Urinary bladder (tissue), 4 donors: ENCODE measurements around the gene IQGAP3. TPM values are rescaled to one million over a fixed set of nuclear protein-coding genes. Genes with fewer than 3 reads are reported as not detected.
A peak's percentile ranks its signal among the peaks of the same experiment; 100 is the strongest.
"Not testable (repeated sequence)": the region's sequence is repeated elsewhere in the genome, so short reads cannot be mapped to it uniquely, and the experiment has no call there.

Experiments used
- DNase-seq: peaks from one replicate; pipeline ENCODE4 v3.0.0-alpha.2; 2015; ENCODE audit errors: extremely low spot score
- H3K27ac ChIP-seq: one replicate; pipeline ENCODE4 v1.5.1; 2013; ENCODE audit warnings: low read depth, mild to moderate bottlenecking, moderate library complexity
- H3K36me3 ChIP-seq: one replicate; pipeline ENCODE4 v1.6.1; 2013; ENCODE audit warnings: mild to moderate bottlenecking, moderate library complexity; ENCODE audit not compliant: insufficient read depth
- H3K4me1 ChIP-seq: one replicate; pipeline ENCODE4 v1.6.1; 2013; ENCODE audit warnings: mild to moderate bottlenecking, moderate library complexity; ENCODE audit not compliant: insufficient read depth
- H3K4me3 ChIP-seq: one replicate; pipeline ENCODE4 v1.5.1; 2013; ENCODE audit warnings: low read depth, low read length
- WGBS: extraction: QIAGEN DNeasy Blood & Tissue Kit; methylation state at CpG from one replicate; pipeline ENCODE4 v1.1.7; 2013; 5-methylcytosine and 5-hydroxymethylcytosine counted together
- polyA plus RNA-seq: library from polyadenylated mRNA; stranded (reverse); fragments of 200-250 nt; gene quantifications from one replicate; pipeline ENCODE4 v1.2.3, GENCODE V29; 2013
- total RNA-seq: library from RNA; depleted of rRNA; stranded (reverse); fragments of >200 nt; gene quantifications from one replicate; pipeline ENCODE4 v1.2.3, GENCODE V29; 2014
- donor health status: healthy with polysubstance abuse.
- donor health status: healthy.

IQGAP3 gene
- total and polyA plus RNA-seq, 2 donors: 0.32 to 11.8 TPM

- H3K36me3 ChIP-seq: no peaks in the 10 kb centered on the region
- no peak overlapping the region for H3K27ac ChIP-seq
- H3K4me3 ChIP-seq: no peak overlapping the region
- WGBS: 83% methylated on average over 10 of the region's 10 CpGs
- no peak for DNase-seq
- H3K4me1 ChIP-seq: no peaks in the 10 kb centered on the region
Measured at GRCh38 chr1:156590326-156591180, 18.2 kb upstream of the IQGAP3 start.

GRCh38 chr1:156589546-156589945 is 17.2 kb upstream of the IQGAP3 start:
- no peak for DNase-seq

GRCh38 chr1:156587927-156588326 is 15.6 kb upstream of the IQGAP3 start:
- not testable (repeated sequence) for H3K4me1 ChIP-seq, H3K27ac ChIP-seq, H3K36me3 ChIP-seq, H3K4me3 ChIP-seq, DNase-seq
- 85% methylated on average over 8 of the region's 8 CpGs for WGBS

More at GRCh38 chr1:156589546-156589945, 17.2 kb upstream of the IQGAP3 start:
- H3K4me1 ChIP-seq: no peaks in the 10 kb centered on the region
- WGBS: 54% methylated on average over 5 of the region's 5 CpGs
- H3K36me3 ChIP-seq: no peaks in the 10 kb centered on the region
- H3K4me3 ChIP-seq: no peak overlapping the region
- no peak overlapping the region for H3K27ac ChIP-seq

GRCh38 chr1:156586892-156587477 is 14.6 kb upstream of the IQGAP3 start:
- Histone ChIP-seq H3K4me3 (no peak overlapping the region), H3K27ac (no peak overlapping the region), H3K4me1 (no peaks in the 10 kb centered on the region), H3K36me3 (no peaks in the 10 kb centered on the region)
- WGBS: 90% methylated on average over 3 of the region's 3 CpGs
- no peak for DNase-seq

- 76% methylated on average over 4 of the region's 4 CpGs for WGBS
- H3K4me1 ChIP-seq: no peaks in the 10 kb centered on the region
- no peak for DNase-seq
Measured at GRCh38 chr1:156586323-156586722, 14.0 kb upstream of the IQGAP3 start.

GRCh38 chr1:156584813-156585212 is 12.4 kb upstream of the IQGAP3 start:
- DNase-seq: no peak
- Histone ChIP-seq H3K27ac (no peak overlapping the region), H3K4me1 (no peaks in the 10 kb centered on the region), H3K4me3 (no peak overlapping the region), H3K36me3 (no peaks in the 10 kb centered on the region)
- 41% methylated on average over 11 of the region's 11 CpGs for WGBS

More at GRCh38 chr1:156586323-156586722, 14.0 kb upstream of the IQGAP3 start:
- Histone ChIP-seq H3K27ac (no peak overlapping the region), H3K4me3 (no peak overlapping the region), H3K36me3 (no peaks in the 10 kb centered on the region)

- DNase-seq: peak; percentile 45
- H3K27ac ChIP-seq: no peak overlapping the region
- WGBS: 48% methylated on average over 20 of the region's 20 CpGs
Measured at GRCh38 chr1:156583821-156584622, 11.7 kb upstream of the IQGAP3 start.

GRCh38 chr1:156582388-156583017 is 10.1 kb upstream of the IQGAP3 start:
- no peak overlapping the region for H3K4me3 ChIP-seq
- no peaks in the 10 kb centered on the region for H3K36me3 ChIP-seq
- 74% methylated on average over 9 of the region's 9 CpGs for WGBS
- H3K27ac ChIP-seq: no peak overlapping the region
- DNase-seq: no peak
- H3K4me1 ChIP-seq: no peaks in the 10 kb centered on the region

More at GRCh38 chr1:156583821-156584622, 11.7 kb upstream of the IQGAP3 start:
- H3K4me3 ChIP-seq: no peak overlapping the region
- no peaks in the 10 kb centered on the region for H3K36me3 ChIP-seq
- H3K4me1 ChIP-seq: no peaks in the 10 kb centered on the region

- WGBS: 80% methylated on average over 21 of the region's 21 CpGs
- Histone ChIP-seq H3K4me3 (no peak overlapping the region), H3K27ac (no peak overlapping the region), H3K4me1 (no peaks in the 10 kb centered on the region), H3K36me3 (no peaks in the 10 kb centered on the region)
- DNase-seq: no peak
Measured at GRCh38 chr1:156581661-156582387, 9.5 kb upstream of the IQGAP3 start.

GRCh38 chr1:156579472-156579871 is 7.1 kb upstream of the IQGAP3 start, which contains the start of gene TTC24:
Gene TTC24, plus strand, starts transcription at chr1:156579723. Its CDS starts 1,642 bp downstream, at chr1:156581365.
- WGBS: 67% methylated on average over 5 of the region's 5 CpGs
- no peak for DNase-seq
- Histone ChIP-seq H3K4me1 (no peaks in the 10 kb centered on the region), H3K4me3 (no peak within 1 kb of the TSS), H3K27ac (no peak within 1 kb of the TSS), H3K36me3 (no peaks in the 10 kb centered on the region)

- H3K4me3 ChIP-seq: no peak overlapping the region
- WGBS: 25% methylated on average over 7 of the region's 7 CpGs
- no peak for DNase-seq
- no peaks in the 10 kb centered on the region for H3K4me1 ChIP-seq
- H3K27ac ChIP-seq: no peak overlapping the region
- no peaks in the 10 kb centered on the region for H3K36me3 ChIP-seq
Measured at GRCh38 chr1:156578055-156578454, 5.7 kb upstream of the IQGAP3 start.

GRCh38 chr1:156577550-156577949 is 5.2 kb upstream of the IQGAP3 start:
- no peaks in the 10 kb centered on the region for H3K4me1 ChIP-seq
- H3K4me3 ChIP-seq: no peak overlapping the region
- no peak overlapping the region for H3K27ac ChIP-seq
- no peak for DNase-seq
- WGBS: 88% methylated on average over 3 of the region's 3 CpGs
- no peaks in the 10 kb centered on the region for H3K36me3 ChIP-seq
